ENCODE measurements around the gene ITSN1.
"Not testable (repeated sequence)": the region's sequence is repeated elsewhere in the genome, so short reads cannot be mapped to it uniquely, and the experiment has no call there.

ITSN1 gene

GRCh38 chr21:33651965-33652680 lies 9.8 kb downstream of the ITSN1 start:
- no peak for DNase-seq

- no peak for DNase-seq
These were observed 12.1 kb downstream of the ITSN1 start for GRCh38 chr21:33654412-33654811.

- no peak for DNase-seq
These were observed 13.4 kb downstream of the ITSN1 start for GRCh38 chr21:33655588-33656221.

DNA sequence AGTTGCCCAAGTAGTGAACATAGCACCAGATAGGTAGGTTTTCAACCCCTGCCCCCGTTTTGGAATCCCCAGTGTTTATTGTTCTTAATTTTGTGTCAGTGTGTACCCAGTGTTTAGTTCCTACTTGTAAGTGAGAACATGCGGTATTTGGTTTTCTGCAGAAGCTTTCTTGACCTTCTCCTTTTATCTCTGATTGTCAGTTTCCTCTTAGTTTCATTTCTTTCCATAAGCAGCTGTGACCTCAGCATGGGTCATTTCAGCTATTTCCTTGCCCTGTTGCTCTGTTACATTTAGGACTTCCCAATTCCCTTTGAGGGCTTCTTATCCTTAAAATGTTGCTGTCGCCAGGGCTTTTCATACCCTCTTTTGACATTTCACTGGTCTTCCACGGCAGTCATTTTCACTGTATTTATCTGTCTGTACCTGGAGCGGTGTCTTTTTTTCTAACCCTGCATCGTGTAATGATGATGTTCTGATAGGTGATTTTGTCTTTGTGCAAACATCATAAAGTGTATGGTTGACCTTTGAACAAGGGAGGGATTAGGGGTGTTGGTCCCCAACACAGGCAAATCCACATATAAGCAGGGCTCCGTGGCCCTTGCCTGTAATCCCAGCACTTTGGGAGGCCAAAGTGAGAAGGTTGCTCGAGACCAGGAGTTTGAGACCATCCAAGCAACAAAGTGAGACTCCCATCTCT lies 15.0 kb downstream of the ITSN1 start:
- no peak for DNase-seq

DNA sequence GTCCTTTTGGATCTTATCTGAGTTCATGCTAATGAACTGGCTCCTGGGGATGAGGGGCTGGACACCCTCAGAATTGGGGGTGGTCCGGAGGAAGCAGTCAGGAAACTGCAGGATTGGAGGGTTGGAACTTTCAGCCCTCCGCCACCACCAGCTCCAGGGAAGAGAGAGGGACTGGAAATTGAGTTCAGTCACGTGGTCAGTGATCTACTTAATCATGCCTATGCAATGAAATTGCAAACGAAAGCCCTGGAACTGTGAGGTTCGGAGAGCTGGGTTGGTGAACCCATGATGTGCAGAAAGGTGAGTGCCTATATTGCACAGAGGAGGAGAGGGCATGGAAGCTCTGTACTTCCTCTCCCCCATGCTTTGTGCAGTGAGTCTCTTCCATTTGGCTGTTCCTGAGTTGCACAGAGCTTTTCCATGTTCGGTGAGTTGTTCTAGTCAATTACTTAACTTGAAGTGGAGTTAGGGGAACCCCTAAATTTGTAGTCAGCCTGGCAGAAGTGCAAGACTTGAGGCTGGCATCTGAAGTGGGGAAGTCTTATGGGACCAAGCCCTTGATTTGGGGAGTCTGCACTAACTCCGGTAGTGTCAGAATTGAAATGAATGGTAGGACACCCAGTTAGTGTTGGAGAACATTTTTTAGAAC lies 16.7 kb downstream of the ITSN1 start:
- no peak for DNase-seq

DNA sequence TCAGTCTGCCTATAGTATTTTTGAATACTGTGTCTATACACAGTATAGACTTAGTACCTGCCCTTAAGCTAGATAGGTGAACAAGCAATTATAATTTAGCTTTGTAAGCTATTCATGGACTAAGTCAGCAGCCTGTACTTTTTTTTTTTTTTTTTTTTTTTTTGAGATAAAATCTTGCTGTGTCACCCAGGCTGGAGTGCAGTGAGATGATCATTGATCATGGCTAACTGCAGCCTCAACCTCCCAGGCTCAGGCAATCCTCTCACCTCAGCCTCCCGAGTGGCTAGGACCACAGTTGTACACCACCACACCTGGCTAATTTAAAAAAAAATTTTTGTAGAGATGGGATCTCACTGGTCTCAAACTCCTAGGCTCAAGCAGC lies 17.3 kb downstream of the ITSN1 start:
- DNase-seq: no peak

DNA sequence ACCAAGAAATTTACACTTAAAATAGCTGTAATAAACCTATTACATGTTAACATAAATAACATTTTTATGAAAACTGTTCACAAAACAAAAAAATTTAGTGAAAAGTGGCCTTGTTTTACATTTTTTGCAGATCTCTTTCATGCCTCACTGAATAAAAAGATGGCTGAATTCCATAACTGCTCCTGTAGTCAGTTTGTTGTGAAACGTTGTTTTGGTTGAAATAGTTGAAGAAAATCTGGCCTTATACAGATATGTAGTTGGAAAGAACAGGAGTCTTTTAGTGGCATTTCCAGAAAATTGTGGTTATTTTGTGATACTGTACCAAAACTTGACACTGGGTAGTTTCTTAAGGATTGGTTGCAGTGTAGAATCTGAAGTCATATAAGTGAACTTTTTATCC lies 18.1 kb downstream of the ITSN1 start:
- DNase-seq: no peak

DNA sequence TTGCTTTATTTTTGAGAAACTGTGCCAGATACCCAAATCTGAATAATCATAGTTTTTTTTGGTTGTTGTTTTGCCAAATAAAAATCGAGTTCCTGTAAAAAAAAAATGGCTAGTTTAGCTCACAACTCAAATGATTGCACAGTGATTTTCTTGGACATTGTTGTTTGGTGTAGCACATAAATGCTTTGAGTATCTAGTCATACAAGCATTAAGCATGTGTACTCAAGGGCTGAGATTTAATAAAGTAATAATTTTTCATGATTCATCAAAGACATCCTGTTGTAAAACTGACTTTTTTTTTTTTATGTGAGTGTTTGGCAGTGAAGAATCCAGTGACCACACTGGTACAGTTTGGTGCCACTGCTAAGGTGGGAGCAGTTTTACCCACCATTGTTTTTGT lies 18.8 kb downstream of the ITSN1 start:
- no peak for DNase-seq

DNA sequence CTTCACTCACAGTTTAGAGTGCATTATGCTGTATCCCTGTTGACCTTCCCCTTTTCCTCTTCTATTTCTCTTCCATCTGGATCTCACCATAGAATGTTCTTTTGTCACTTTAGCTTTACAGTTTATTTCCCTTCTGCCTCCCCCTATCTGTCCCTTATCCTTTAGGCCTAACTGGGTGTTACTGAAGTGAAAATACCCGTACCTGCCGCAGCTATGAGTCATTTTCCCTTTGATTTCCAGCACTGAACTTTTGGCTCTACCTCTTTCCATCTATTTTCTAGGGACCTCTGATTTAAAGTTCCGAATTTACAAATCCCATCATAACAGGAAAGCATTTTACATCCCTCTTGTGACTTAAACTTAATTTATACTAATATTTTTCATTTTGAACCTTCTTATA lies 19.7 kb downstream of the ITSN1 start:
- no peak for DNase-seq

DNA sequence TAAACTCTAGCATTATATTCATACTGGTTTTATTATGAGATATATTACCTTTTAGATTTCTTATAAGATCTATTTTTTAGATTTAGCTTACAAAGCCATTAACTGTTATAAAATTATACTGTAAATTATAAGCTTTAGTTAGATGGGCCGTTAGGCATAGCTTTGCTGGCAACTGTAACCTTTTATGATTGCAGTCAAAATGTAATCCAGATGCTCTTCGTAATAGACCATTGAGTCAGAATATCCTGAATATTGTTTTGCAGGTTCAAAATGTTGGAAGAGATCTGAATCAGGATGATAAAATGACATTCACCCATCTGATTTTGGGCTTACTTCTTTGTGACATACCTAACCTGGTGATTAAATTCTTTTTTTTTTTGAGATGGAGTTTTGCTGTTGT lies 20.9 kb downstream of the ITSN1 start:
- no peak for DNase-seq

DNA sequence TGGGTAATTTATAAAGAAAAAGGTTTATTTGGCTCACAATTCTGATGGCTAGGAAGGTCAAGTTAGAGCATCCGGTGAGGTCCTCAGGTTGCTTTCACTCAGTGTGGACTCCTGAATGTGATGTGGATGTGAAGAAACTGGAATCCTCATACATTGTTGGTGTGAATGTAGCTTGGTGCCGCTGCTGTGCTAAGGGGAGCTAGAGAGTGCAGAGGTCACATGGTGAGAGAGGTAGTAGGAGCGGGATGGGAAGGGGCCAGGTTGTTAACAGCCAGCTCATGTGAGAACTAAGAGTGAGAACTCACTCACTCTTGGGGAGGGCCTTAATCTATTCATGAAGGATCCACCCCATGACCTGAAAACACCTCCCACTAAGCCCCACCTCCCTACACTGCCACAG lies 21.8 kb downstream of the ITSN1 start:
- DNase-seq: no peak

GRCh38 chr21:33666153-33666552 lies 23.9 kb downstream of the ITSN1 start:
- no peak for DNase-seq

- DNase-seq: no peak
These were observed 25.3 kb downstream of the ITSN1 start for GRCh38 chr21:33667636-33668035.

DNA sequence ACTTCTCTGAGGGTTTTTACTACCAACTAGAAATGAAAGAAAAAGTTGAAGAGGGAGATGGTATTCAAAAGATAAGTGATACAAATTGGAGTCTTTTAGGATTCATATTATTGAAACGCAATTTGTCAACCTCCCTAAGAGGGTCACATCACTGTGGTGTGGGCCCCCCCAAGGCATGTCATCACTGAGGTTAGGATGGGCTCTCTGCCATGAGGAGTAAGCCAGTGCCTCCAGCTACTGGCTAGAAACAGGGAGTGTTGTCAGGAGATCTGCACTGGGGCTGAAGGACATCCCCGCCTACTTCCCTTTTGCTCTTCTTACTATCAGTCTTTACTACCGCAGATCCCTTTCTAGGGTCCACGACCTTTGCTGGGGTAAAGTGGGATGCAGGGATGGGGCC lies 25.9 kb downstream of the ITSN1 start:
- DNase-seq: no peak

- DNase-seq: no peak
These were observed 26.3 kb downstream of the ITSN1 start for GRCh38 chr21:33668620-33669019.

- no peak for DNase-seq
These were observed 28.0 kb downstream of the ITSN1 start for GRCh38 chr21:33670076-33670978.

DNA sequence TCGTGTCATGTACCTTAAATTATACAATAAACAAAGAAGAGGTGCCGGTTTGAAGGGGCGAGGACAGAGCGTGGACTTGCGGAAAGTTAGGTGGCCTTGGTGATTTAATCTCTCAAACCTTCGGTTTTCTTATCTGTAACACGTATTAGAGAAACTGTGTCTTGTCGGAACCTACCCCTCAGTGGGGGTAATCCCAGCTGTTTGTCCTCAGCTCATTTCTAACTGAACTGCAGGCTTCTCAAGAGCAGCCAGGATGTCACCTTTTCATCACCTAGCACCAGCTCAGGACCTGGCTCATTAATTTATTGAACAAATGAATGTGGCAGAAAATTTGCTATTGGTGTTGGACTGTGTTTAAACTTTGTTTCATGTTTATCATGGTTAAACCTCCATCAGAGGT lies 31.2 kb downstream of the ITSN1 start:
- no peak for DNase-seq

DNA sequence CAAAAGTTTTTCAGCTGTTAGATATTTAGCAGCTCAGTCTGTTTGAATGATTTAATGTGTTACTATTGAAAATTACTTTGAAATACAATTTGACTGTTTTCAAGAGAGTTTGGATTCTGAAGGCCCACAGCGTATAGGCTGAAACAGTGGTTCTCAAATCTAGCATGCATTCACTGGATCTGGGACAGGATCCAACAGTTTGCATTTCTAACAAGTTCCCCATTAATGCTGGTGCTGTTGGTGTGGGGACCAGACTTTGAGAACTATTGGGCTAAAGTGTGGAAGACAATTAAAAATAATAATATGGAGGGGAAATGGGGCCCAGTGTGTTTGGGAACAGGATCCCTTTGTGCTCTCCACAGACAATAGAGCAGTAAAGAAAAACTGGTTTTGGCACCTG lies 31.9 kb downstream of the ITSN1 start:
- DNase-seq: no peak

- not testable (repeated sequence) for DNase-seq
These were observed 34.4 kb downstream of the ITSN1 start for GRCh38 chr21:33676666-33677065.

- no peak for DNase-seq
These were observed 35.1 kb downstream of the ITSN1 start for GRCh38 chr21:33677450-33677849.

DNA sequence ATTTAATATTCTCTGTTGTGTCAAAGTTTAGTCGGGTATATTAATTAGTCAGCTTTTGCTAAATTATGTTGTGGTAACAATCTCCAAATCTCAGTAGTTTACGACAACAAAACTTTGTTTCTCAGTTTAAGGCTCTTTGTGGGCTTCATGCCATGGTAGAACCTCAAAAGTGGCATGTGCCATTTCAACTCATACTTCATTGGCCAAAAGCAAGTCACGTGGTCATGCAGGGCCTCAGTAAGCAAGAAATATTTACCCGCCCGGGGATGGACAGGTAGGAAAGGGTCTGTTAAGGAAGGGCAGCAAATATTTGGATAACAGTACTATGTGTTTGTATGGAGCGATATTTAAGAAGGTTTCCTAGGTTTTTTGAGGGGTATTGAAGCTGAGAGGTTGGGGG lies 38.6 kb downstream of the ITSN1 start:
- DNase-seq: no peak

- no peak for DNase-seq
These were observed 40.8 kb downstream of the ITSN1 start for GRCh38 chr21:33682992-33683627.

Measured in AML-193 (cell line).